HepG2 (cell line): ENCODE results near the gene TMC2. TPM values are rescaled to one million over a fixed set of nuclear protein-coding genes. Genes with fewer than 3 reads are reported as not detected.
A peak's percentile ranks its signal among the peaks of the same experiment; 100 is the strongest.

Experiments
- CERS6 ChIP-seq: sonication (generic); formaldehyde crosslinking; IDR thresholded peaks from 2 replicates; pipeline ENCODE4 v1.5.0; 2020; ENCODE audit warnings: missing genetic modification reagents
- DNMT1 ChIP-seq: sonication (generic); formaldehyde crosslinking; IDR thresholded peaks from 2 replicates; pipeline ENCODE4 v1.5.1; 2020; ENCODE audit warnings: mild to moderate bottlenecking, missing genetic modification reagents
- FOXA3 ChIP-seq: IDR thresholded peaks from 2 replicates; pipeline ENCODE4 v1.6.1; 2016; ENCODE audit warnings: missing genetic modification reagents, missing compliant biosample characterization
- GABPA ChIP-seq, 2 experiments: IDR thresholded peaks; 2 replicates each; pipeline ENCODE4 v1.6.1; 2011 to 2016; ENCODE audit warnings: low read depth in 2 of 2, low read length in 1 of 2, missing biosample characterization in 1 of 2, missing genetic modification characterization in 1 of 2
- HHEX ChIP-seq: IDR thresholded peaks from 2 replicates; pipeline ENCODE4 v1.6.1; 2016; ENCODE audit warnings: control low read depth
- MEIS1 ChIP-seq: sonication (generic); formaldehyde crosslinking; IDR thresholded peaks from 2 replicates; pipeline ENCODE4 v1.9.0; 2021; ENCODE audit warnings: mild to moderate bottlenecking, missing genetic modification reagents, moderate library complexity, borderline replicate concordance
- MXI1 ChIP-seq: IDR thresholded peaks from 3 replicates; pipeline ENCODE4 v1.6.1; 2012; ENCODE audit warnings: low read depth, low read length, inconsistent platforms, borderline replicate concordance
- MYC ChIP-seq: sonication (generic); formaldehyde crosslinking; IDR thresholded peaks from 2 replicates; pipeline ENCODE4 v1.9.0; 2021; ENCODE audit warnings: missing genetic modification reagents, borderline replicate concordance
- NCOA2 ChIP-seq: sonication (generic); formaldehyde crosslinking; IDR thresholded peaks from 2 replicates; pipeline ENCODE4 v1.8.0; 2022; ENCODE audit warnings: inconsistent platforms
- RAD51 ChIP-seq: fragments of 450-650 bp; IDR thresholded peaks from 2 replicates; pipeline ENCODE4 v1.6.1; 2016; ENCODE audit warnings: borderline replicate concordance
- TCF7 ChIP-seq: sonication (generic); IDR thresholded peaks from 2 replicates; pipeline ENCODE4 v1.6.1; 2016; ENCODE audit warnings: antibody characterized with exemption, low read depth
- TEAD3 ChIP-seq: optimal IDR thresholded peaks from 2 replicates; pipeline ENCODE3; 2016; ENCODE audit warnings: borderline replicate concordance
- TP53 ChIP-seq: sonication (generic); formaldehyde crosslinking; conservative IDR thresholded peaks from 2 replicates; pipeline ENCODE4 v1.4.0; 2020; ENCODE audit warnings: missing genetic modification reagents
- ZNF446 ChIP-seq: sonication (generic); formaldehyde crosslinking; IDR thresholded peaks from 2 replicates; pipeline ENCODE4 v1.5.0; 2020; ENCODE audit warnings: mild to moderate bottlenecking, missing genetic modification reagents
- ZNF552 ChIP-seq: sonication (generic); formaldehyde crosslinking; IDR thresholded peaks from 2 replicates; pipeline ENCODE4 v1.9.0; 2022; ENCODE audit warnings: missing genetic modification reagents, mild to moderate bottlenecking, borderline replicate concordance
- ZNF780A ChIP-seq: sonication (generic); formaldehyde crosslinking; IDR thresholded peaks from 2 replicates; pipeline ENCODE4 v1.8.0; 2022; ENCODE audit warnings: mild to moderate bottlenecking, missing genetic modification reagents, moderate library complexity
- polyA plus RNA-seq, 8 experiments: library from polyadenylated mRNA; depleted of rRNA in 3 of 8; stranded (reverse) in 7 of 8; unstranded in 1 of 8; fragments of >200 nt; fragmentation: Illumina TruSeq in 4 of 8; extraction: Trizol in 4 of 8; gene quantifications; 2 replicates each; pipeline versions ENCODE4 v1.2.1 to v1.2.3, GENCODE V29; 2011 to 2016; ENCODE audit warnings: low read depth in 4 of 8, missing spikeins in 1 of 8, mixed read lengths in 1 of 8; ENCODE audit not compliant: insufficient read depth in 1 of 8
- total RNA-seq, 5 experiments: library from RNA; depleted of rRNA; stranded (reverse); fragments of >200 nt; fragmentation: Illumina TruSeq; extraction: Trizol; gene quantifications; 2 replicates each; pipeline ENCODE4 v1.2.3, GENCODE V29; 2016; ENCODE audit warnings: low read depth in 1 of 5
- TF ChIP-seq, protein P1 (sequence below): sonication (generic); formaldehyde crosslinking; conservative IDR thresholded peaks from 2 replicates; pipeline ENCODE4 v1.8.0; 2022; ENCODE audit warnings: mild to moderate bottlenecking, moderate library complexity, missing genetic modification reagents
- TF ChIP-seq, protein P2 (sequence below): sonication (generic); IDR thresholded peaks from 2 replicates; pipeline ENCODE4 v1.6.1; 2016; ENCODE audit warnings: low read depth, borderline replicate concordance
- TF ChIP-seq, protein P3 (sequence below): sonication (generic); formaldehyde crosslinking; IDR thresholded peaks from 2 replicates; pipeline ENCODE4 v1.5.1; 2020; ENCODE audit warnings: mild to moderate bottlenecking, missing genetic modification reagents
- TF ChIP-seq, protein P4 (sequence below): sonication (generic); formaldehyde crosslinking; IDR thresholded peaks from 2 replicates; pipeline ENCODE4 v1.4.0; 2020; ENCODE audit warnings: mild to moderate bottlenecking, missing genetic modification reagents
- TF ChIP-seq, protein P5 (sequence below): IDR thresholded peaks from 2 replicates; pipeline ENCODE4 v1.6.1; 2016

The TMC2 gene
- total and polyA plus RNA-seq, 2 of the 13 experiments (the other 11 are each of a cell fraction or from before 2014, with no cell fraction given) = not detected

DNA sequence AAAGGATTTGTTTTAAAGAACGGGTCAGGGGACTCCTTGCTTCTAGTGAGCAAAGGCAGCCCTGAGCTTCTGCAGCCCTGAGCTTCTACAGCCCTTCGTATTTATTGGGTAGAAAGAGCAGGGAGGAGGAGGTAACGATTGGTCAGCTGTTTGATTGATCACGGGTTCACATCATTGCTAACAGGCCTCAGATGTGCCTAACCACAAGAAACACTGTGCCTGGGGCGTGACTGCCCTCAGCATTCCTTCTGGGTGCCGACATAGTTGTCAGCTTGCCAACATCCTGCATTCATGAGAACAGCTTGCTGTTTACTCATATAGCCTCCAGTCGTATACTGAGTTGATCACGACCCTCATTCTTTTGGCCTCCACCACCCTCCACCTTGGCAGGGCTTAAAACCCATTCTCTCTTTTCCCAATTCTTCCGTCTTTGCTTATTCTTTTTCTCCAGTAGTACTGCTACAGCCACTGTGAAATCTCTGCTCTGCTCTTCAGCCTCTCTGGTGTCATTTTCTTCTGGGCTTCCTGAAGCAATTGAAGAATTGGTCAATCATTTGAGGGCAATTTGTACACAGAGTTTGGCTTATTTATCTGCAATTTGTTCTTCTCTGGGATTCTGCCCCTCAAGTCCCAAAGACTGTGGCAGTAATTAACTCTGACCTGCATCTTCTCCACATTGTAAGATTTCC, 90.6 kb downstream of the TMC2 start (continued):
- TF ChIP-seq, protein P1, sequence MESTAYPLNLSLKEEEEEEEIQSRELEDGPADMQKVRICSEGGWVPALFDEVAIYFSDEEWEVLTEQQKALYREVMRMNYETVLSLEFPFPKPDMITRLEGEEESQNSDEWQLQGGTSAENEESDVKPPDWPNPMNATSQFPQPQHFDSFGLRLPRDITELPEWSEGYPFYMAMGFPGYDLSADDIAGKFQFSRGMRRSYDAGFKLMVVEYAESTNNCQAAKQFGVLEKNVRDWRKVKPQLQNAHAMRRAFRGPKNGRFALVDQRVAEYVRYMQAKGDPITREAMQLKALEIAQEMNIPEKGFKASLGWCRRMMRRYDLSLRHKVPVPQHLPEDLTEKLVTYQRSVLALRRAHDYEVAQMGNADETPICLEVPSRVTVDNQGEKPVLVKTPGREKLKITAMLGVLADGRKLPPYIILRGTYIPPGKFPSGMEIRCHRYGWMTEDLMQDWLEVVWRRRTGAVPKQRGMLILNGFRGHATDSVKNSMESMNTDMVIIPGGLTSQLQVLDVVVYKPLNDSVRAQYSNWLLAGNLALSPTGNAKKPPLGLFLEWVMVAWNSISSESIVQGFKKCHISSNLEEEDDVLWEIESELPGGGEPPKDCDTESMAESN (CRISPR knock-in tag) = no peak
- TF ChIP-seq NCOA2 = no peak
- no peak for TF ChIP-seq DNMT1 (CRISPR knock-in tag)
- TF ChIP-seq TCF7 = peak; percentile 47; the same call in 1 of the 2 replicates
- no peak for TF ChIP-seq ZNF780A
- no peak for TF ChIP-seq MEIS1
- TF ChIP-seq, protein P2, sequence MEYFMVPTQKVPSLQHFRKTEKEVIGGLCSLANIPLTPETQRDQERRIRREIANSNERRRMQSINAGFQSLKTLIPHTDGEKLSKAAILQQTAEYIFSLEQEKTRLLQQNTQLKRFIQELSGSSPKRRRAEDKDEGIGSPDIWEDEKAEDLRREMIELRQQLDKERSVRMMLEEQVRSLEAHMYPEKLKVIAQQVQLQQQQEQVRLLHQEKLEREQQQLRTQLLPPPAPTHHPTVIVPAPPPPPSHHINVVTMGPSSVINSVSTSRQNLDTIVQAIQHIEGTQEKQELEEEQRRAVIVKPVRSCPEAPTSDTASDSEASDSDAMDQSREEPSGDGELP = peak; percentile 63; the same call in 1 of the 2 replicates
- TF ChIP-seq, protein P3, sequence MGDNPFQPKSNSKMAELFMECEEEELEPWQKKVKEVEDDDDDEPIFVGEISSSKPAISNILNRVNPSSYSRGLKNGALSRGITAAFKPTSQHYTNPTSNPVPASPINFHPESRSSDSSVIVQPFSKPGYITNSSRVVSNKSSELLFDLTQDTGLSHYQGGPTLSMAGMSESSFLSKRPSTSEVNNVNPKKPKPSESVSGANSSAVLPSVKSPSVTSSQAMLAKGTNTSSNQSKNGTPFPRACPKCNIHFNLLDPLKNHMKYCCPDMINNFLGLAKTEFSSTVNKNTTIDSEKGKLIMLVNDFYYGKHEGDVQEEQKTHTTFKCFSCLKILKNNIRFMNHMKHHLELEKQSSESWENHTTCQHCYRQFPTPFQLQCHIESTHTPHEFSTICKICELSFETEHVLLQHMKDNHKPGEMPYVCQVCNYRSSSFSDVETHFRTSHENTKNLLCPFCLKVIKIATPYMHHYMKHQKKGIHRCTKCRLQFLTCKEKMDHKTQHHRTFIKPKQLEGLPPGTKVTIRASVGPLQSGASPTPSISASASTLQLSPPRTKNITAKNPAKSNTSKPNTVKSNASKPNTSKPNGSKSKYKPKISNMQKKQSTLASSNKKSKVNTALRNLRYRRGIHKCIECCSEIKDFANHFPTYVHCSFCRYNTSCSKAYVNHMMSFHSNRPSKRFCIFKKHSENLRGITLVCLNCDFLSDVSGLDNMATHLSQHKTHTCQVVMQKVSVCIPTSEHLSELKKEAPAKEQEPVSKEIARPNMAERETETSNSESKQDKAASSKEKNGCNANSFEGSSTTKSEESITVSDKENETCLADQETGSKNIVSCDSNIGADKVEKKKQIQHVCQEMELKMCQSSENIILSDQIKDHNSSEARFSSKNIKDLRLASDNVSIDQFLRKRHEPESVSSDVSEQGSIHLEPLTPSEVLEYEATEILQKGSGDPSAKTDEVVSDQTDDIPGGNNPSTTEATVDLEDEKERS (CRISPR knock-in tag) = no peak
- TF ChIP-seq TP53 (CRISPR knock-in tag) = no peak
- 0 out of 2 replicates have a peak, but pooled peaks have one; percentile 28 for TF ChIP-seq FOXA3 (CRISPR knock-in tag)
- no peak for TF ChIP-seq CERS6 (CRISPR knock-in tag)
- no peak for TF ChIP-seq ZNF446 (CRISPR knock-in tag)
- TF ChIP-seq, protein P4, sequence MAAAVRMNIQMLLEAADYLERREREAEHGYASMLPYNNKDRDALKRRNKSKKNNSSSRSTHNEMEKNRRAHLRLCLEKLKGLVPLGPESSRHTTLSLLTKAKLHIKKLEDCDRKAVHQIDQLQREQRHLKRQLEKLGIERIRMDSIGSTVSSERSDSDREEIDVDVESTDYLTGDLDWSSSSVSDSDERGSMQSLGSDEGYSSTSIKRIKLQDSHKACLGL = no peak
- no peak for TF ChIP-seq HHEX (CRISPR knock-in tag)
- peak; percentile 79 for TF ChIP-seq TEAD3 (CRISPR knock-in tag)
- no peak for TF ChIP-seq ZNF552
- no peak for TF ChIP-seq MYC (CRISPR knock-in tag)
- TF ChIP-seq, protein P5, sequence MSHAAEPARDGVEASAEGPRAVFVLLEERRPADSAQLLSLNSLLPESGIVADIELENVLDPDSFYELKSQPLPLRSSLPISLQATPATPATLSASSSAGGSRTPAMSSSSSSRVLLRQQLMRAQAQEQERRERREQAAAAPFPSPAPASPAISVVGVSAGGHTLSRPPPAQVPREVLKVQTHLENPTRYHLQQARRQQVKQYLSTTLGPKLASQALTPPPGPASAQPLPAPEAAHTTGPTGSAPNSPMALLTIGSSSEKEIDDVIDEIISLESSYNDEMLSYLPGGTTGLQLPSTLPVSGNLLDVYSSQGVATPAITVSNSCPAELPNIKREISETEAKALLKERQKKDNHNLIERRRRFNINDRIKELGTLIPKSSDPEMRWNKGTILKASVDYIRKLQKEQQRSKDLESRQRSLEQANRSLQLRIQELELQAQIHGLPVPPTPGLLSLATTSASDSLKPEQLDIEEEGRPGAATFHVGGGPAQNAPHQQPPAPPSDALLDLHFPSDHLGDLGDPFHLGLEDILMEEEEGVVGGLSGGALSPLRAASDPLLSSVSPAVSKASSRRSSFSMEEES = peak; percentile 76
- TF ChIP-seq RAD51 = no peak
- no peak for TF ChIP-seq GABPA (IDR thresholded peaks at IDR 0.05; ENCODE audit: low read depth, low read length)
- no peak for TF ChIP-seq GABPA (CRISPR knock-in tag; IDR thresholded peaks at IDR 0.05; ENCODE audit: low read depth)
- TF ChIP-seq MXI1 = no peak; the same call in 2 of the 3 replicates
